Measurements from ENCODE around the gene PNPLA3. TPM values are rescaled to one million over a fixed set of nuclear protein-coding genes. Genes with fewer than 3 reads are reported as not detected.

PNPLA3 gene
- polyA plus RNA-seq, 1 donor (not counting 4 experiments of a cell fraction or from before 2014, with no cell fraction given), result 12.0 TPM

GRCh38 chr22:43995057-43995685, 71.6 kb downstream of the PNPLA3 start:
- Histone ChIP-seq H3K79me2 (ENCODE audit: control insufficient read depth, insufficient read depth, low read length) (no peaks in the 10 kb centered on the region), H3K27ac (ENCODE audit: control insufficient read depth, insufficient read depth, low read length) (no peak overlapping the region), H3K36me3 (ENCODE audit: control insufficient read depth in 2 of 2, extremely low read depth in 1 of 2, insufficient read depth in 2 of 2, low read length in 2 of 2) (peaks cover 28 to 34% of the 10 kb centered on the region in 2 experiments), H3K27me3 (ENCODE audit: control insufficient read depth, extremely low read depth, insufficient read depth, low read length) (no peaks in the 10 kb centered on the region), H3K4me1 (ENCODE audit: control insufficient read depth, extremely low read depth, insufficient read depth, low read length) (no peaks in the 10 kb centered on the region), H2AFZ (ENCODE audit: control insufficient read depth, low read length) (no peak overlapping the region), H4K20me1 (ENCODE audit: control insufficient read depth, extremely low read depth, insufficient read depth, low read length) (no peaks in the 10 kb centered on the region), H3K9ac (ENCODE audit: control insufficient read depth, extremely low read depth, insufficient read depth, low read length) (no peak overlapping the region), H3K9me1 (ENCODE audit: control insufficient read depth, extremely low read depth, insufficient read depth, low read length) (no peaks in the 10 kb centered on the region), H3K9me3 (ENCODE audit: control insufficient read depth, low read depth, low read length) (no peaks in the 10 kb centered on the region), H3K4me3 (ENCODE audit: control insufficient read depth in 2 of 3, extremely low read depth in 1 of 3, insufficient read depth in 2 of 3, low read depth in 1 of 3, low read length in 3 of 3) (no peak overlapping the region), H3K4me2 (ENCODE audit: control insufficient read depth, extremely low read depth, insufficient read depth, low read depth, low read length) (no peak overlapping the region)
- dilution Hi-C loops (cut with MboI; ENCODE audit: extremely low pct_ligation_motif_present, low sequenced_read_pairs), result no loop called here
- TF ChIP-seq CTCF (optimal IDR thresholded peaks at IDR 0.05 in 1 of 3, IDR thresholded peaks at IDR 0.05 in 1 of 3, conservative IDR thresholded peaks at IDR 0.05 in 1 of 3; ENCODE audit: extremely low read depth in 1 of 3, insufficient read depth in 2 of 3, low read length in 3 of 3) (no peak), EZH2 (IDR thresholded peaks at IDR 0.05; ENCODE audit: low read length) (no peak)
- no peak for FAIRE-seq
- no peak for DNase-seq (ENCODE audit: low read depth, low spot score)

DNA sequence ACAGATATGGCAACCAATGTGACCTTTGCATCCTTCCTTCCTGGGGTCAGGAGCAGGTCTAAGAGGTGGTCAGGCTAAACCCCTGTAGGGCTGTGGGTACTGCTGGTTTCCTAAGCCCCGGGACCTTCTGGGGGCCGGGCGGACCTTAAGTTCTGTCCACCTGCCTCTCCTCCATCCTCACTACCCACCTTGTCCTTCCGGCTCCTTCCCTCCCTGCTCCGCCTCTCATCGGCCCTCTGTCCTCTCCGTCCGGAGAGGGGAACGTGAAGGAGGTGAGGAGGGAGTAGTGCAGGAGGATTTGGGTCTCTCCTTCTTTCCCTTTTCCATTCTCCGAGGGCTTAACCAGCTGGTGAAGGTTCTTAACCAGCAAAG, 72.2 kb downstream of the PNPLA3 start:
- no peaks in the 10 kb centered on the region for H3K9me3 ChIP-seq (ENCODE audit: control insufficient read depth, low read depth, low read length)
- no peak for FAIRE-seq
- H3K36me3 ChIP-seq (ENCODE audit: control insufficient read depth in 2 of 2, extremely low read depth in 1 of 2, insufficient read depth in 2 of 2, low read length in 2 of 2), result peaks cover 24 to 34% of the 10 kb centered on the region in 2 experiments
- H3K27me3 ChIP-seq (ENCODE audit: control insufficient read depth, extremely low read depth, insufficient read depth, low read length), result no peaks in the 10 kb centered on the region
- no peak overlapping the region for H2AFZ ChIP-seq (ENCODE audit: control insufficient read depth, low read length)
- H4K20me1 ChIP-seq (ENCODE audit: control insufficient read depth, extremely low read depth, insufficient read depth, low read length), result no peaks in the 10 kb centered on the region
- H3K4me2 ChIP-seq (ENCODE audit: control insufficient read depth, extremely low read depth, insufficient read depth, low read depth, low read length), result no peak overlapping the region
- H3K4me3 ChIP-seq (ENCODE audit: control insufficient read depth in 2 of 3, extremely low read depth in 1 of 3, insufficient read depth in 2 of 3, low read depth in 1 of 3, low read length in 3 of 3), result no peak overlapping the region
- no peak overlapping the region for H3K27ac ChIP-seq (ENCODE audit: control insufficient read depth, insufficient read depth, low read length)
- H3K79me2 ChIP-seq (ENCODE audit: control insufficient read depth, insufficient read depth, low read length), result no peaks in the 10 kb centered on the region
- TF ChIP-seq EZH2 (IDR thresholded peaks at IDR 0.05; ENCODE audit: low read length), result no peak
- no peak for TF ChIP-seq CTCF (optimal IDR thresholded peaks at IDR 0.05 in 1 of 3, IDR thresholded peaks at IDR 0.05 in 1 of 3, conservative IDR thresholded peaks at IDR 0.05 in 1 of 3; ENCODE audit: extremely low read depth in 1 of 3, insufficient read depth in 2 of 3, low read length in 3 of 3)
- no peak overlapping the region for H3K9ac ChIP-seq (ENCODE audit: control insufficient read depth, extremely low read depth, insufficient read depth, low read length)
- no peak for DNase-seq (ENCODE audit: low read depth, low spot score)
- dilution Hi-C loops (cut with MboI; ENCODE audit: extremely low pct_ligation_motif_present, low sequenced_read_pairs), result no loop called here
- H3K4me1 ChIP-seq (ENCODE audit: control insufficient read depth, extremely low read depth, insufficient read depth, low read length), result no peaks in the 10 kb centered on the region
- H3K9me1 ChIP-seq (ENCODE audit: control insufficient read depth, extremely low read depth, insufficient read depth, low read length), result no peaks in the 10 kb centered on the region

All from keratinocyte (primary cell).